ENCODE results near the gene CORO2B. TPM values are rescaled to one million over a fixed set of nuclear protein-coding genes. Genes with fewer than 3 reads are reported as not detected.

The CORO2B gene
- total RNA-seq, 1 donor from 2014 or later, result 1.1 TPM

DNA sequence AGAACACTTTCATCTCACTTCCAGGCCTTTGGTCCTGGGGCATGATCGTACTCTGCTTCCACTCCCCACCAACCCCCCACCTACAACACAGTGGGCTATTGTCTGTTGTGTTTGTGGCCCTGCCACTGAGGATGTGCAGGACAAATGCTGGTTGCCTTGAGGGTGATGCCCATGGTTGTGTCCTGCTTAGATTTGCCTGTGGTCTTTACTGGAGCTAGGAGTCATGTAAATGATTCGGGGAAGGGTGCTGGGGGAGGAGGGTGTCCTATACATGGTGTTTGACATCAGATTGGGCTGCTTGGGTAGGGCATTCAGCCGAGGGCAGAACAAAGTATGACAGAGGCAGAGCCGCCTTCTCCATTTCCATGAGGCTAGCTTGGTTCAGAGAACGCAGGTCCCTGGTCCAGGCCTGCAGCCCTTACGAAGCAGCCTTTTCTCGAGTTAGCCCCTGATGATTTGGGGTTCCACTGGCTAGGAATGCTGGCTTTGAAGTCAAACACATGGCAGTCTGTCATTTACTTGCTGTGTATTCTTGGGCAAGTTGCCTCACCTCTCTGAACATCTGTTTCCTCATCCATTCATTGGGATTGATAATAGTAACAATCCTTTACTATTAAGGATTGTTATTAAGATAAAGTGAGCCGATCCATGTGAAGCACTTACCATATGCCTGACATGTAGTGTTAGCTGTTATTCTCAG, 6.9 kb downstream of the CORO2B start:
- no peak for DNase-seq (ENCODE audit: low spot score in 2 of 2, unreplicated experiment in 2 of 2)
- H3K36me3 Mint-ChIP-seq, result no peaks in the 10 kb centered on the region
- H3K27ac Mint-ChIP-seq, result no peak overlapping the region
- H3K27me3 Mint-ChIP-seq (ENCODE audit: low read depth), result peaks cover 5% of the 10 kb centered on the region
- H3K4me1 Mint-ChIP-seq, result peaks cover 10% of the 10 kb centered on the region
- TF ChIP-seq, protein P1, sequence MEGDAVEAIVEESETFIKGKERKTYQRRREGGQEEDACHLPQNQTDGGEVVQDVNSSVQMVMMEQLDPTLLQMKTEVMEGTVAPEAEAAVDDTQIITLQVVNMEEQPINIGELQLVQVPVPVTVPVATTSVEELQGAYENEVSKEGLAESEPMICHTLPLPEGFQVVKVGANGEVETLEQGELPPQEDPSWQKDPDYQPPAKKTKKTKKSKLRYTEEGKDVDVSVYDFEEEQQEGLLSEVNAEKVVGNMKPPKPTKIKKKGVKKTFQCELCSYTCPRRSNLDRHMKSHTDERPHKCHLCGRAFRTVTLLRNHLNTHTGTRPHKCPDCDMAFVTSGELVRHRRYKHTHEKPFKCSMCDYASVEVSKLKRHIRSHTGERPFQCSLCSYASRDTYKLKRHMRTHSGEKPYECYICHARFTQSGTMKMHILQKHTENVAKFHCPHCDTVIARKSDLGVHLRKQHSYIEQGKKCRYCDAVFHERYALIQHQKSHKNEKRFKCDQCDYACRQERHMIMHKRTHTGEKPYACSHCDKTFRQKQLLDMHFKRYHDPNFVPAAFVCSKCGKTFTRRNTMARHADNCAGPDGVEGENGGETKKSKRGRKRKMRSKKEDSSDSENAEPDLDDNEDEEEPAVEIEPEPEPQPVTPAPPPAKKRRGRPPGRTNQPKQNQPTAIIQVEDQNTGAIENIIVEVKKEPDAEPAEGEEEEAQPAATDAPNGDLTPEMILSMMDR (IDR thresholded peaks at IDR 0.05; ENCODE audit: unreplicated experiment), result no peak
- no peaks in the 10 kb centered on the region for H3K9me3 Mint-ChIP-seq
- no peak overlapping the region for H3K4me3 Mint-ChIP-seq

DNA sequence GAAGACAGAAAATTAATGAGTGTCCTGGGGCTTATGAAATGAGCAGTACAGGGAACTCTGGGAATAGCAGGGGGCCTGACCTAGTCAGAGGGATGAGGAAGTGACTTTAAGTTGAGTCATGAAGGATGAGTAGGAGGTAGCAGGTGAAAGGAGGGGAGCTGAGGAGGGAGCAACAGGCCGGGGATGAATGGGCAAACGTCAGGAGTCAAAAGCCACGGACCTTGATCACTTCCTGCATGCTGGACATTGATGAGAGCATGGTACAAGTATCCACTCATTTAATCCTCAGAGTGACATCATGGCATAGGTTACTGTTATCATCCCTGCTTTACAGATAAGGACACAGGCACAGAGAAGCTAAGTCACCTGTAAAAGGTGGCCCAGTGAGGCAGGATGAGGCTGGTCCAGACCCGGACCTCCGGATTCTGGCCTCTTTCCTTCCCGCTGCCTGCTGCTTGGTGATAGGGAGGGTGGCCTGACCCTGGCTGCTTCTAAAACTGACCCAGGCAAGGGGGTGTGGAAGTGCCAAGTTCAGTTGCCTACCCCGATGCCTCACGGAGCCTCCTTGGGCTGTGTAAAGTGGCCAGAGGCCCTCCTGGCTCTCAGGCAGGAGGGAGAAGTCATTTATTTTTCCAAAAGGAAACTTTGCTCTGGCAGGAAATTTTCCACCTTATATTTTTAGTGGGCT, 7.6 kb downstream of the CORO2B start:
- H3K4me1 Mint-ChIP-seq, result peaks cover 10% of the 10 kb centered on the region
- peaks cover 4% of the 10 kb centered on the region for H3K27me3 Mint-ChIP-seq (ENCODE audit: low read depth)

DNA sequence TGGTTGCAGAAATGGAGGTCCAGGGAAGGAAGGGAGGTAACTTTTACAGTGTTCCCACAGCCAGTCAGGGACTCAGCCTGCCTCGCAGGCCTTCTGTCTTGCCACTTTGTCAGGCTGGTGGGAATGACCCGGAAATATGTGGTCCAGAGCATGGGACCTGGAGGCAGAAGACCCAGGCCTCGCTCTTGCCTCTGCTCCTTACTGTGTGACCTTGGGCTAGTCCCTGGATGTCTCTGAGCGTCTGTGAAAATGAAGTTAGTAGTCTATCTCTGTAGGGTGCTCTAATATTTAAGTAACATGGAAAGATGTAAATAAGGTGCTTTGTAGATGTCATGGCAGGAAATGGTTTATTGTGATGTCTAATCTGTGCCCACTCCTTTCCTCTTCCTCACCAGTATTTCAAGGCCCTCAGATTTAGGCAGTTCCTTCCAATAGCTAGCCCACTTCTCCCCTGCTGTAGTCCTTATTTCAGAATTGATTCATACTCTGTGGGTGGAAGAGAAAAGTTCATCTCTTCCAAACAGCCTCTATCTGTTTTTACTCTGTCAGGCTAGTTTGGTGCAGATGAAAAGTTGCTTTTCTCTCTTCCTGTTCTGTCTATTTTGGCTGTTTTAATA, 9.1 kb downstream of the CORO2B start:
- H3K9me3 Mint-ChIP-seq, result no peaks in the 10 kb centered on the region
- H3K27ac Mint-ChIP-seq, result no peak overlapping the region
- H3K36me3 Mint-ChIP-seq, result no peaks in the 10 kb centered on the region
- no peak overlapping the region for H3K4me3 Mint-ChIP-seq
- DNase-seq (ENCODE audit: low spot score in 2 of 2, unreplicated experiment in 2 of 2), result no peak
- TF ChIP-seq, protein P1 (IDR thresholded peaks at IDR 0.05; ENCODE audit: unreplicated experiment), result no peak
- no peaks in the 10 kb centered on the region for H3K27me3 Mint-ChIP-seq (ENCODE audit: low read depth)
- peaks cover 10% of the 10 kb centered on the region for H3K4me1 Mint-ChIP-seq

More for the DNA sequence above, 7.6 kb downstream of the CORO2B start:
- Mint-ChIP-seq H3K27ac (no peak overlapping the region), H3K36me3 (no peaks in the 10 kb centered on the region), H3K9me3 (no peaks in the 10 kb centered on the region), H3K4me3 (no peak overlapping the region)
- TF ChIP-seq, protein P1 (IDR thresholded peaks at IDR 0.05; ENCODE audit: unreplicated experiment), result no peak
- no peak for DNase-seq (ENCODE audit: low spot score in 2 of 2, unreplicated experiment in 2 of 2)

DNA sequence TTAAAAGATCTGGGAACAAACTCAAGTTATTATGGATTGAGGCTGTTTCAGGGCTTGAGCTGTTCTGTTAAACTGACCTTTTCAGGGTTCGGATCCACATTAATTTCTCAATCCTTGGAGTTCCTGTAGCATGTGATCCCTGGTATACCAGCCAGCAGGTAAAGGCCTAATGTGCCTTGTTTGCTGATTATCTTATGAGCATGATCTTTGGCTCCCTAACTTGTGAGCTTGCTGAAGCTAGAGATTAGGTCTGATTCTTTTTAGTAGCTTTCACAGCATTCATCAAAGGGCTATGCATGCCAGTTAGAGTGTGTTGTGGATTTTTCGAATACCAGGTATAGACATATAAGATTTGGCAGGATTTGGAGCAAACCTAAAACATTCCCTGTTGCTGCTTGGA, 10.3 kb downstream of the CORO2B start:
- H3K27ac Mint-ChIP-seq, result no peak overlapping the region
- no peaks in the 10 kb centered on the region for H3K36me3 Mint-ChIP-seq
- no peak overlapping the region for H3K4me3 Mint-ChIP-seq
- TF ChIP-seq, protein P1 (IDR thresholded peaks at IDR 0.05; ENCODE audit: unreplicated experiment), result no peak
- H3K27me3 Mint-ChIP-seq (ENCODE audit: low read depth), result peaks cover 4% of the 10 kb centered on the region
- H3K4me1 Mint-ChIP-seq, result peaks cover 10% of the 10 kb centered on the region
- no peaks in the 10 kb centered on the region for H3K9me3 Mint-ChIP-seq
- no peak for DNase-seq (ENCODE audit: low spot score in 2 of 2, unreplicated experiment in 2 of 2)

DNA sequence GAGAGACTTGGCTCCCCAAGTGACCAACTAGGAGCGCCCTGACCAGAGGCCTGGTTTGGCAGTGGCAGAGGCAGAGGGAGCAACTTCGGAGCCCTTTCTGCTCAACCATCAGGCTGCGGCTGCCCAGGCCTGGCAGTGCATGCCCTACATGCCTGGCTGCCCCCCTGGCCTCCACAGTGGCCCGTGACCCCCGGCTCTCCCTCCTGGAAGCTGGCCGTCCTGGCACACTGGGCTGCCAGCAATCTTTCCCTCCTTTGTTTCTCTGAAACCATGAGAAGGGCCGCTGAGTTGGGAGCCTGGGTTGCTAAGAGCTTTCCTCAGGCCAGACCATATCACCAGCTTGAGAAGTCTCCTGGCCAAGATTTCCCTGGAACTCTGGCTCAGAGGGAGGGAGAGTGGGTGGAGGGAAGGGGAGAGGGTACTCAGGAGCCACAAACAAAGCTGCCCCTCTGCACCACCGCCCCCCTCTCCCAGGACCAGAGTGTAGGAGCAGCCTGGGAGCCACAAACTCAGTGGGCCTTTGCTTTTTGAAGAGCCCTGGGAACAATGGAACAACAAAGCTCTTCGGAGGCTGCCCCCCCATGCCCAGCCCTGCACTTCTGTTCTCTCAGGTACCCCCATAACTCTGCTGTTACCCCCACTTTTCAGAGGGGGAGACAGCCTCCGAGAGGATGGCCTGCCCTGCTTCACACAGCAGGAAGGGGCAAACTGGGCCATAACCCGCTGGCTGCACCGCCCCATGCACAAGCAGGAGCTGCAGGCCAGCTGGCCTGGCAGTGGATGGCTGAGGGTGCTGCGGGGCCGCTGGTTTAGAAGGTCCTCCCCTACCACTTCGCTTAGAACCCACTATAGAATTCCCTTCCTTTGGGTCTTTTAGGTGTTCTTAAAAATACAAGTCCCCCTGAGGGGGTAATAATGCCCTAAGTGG, 11.3 kb downstream of the CORO2B start:
- H3K27me3 Mint-ChIP-seq (ENCODE audit: low read depth), result peaks cover 6% of the 10 kb centered on the region
- peaks cover 10% of the 10 kb centered on the region for H3K4me1 Mint-ChIP-seq
- no peaks in the 10 kb centered on the region for H3K36me3 Mint-ChIP-seq
- DNase-seq (ENCODE audit: low spot score in 2 of 2, unreplicated experiment in 2 of 2), result no peak
- TF ChIP-seq, protein P1 (IDR thresholded peaks at IDR 0.05; ENCODE audit: unreplicated experiment), result no peak
- H3K9me3 Mint-ChIP-seq, result no peaks in the 10 kb centered on the region
- no peak overlapping the region for H3K4me3 Mint-ChIP-seq
- H3K27ac Mint-ChIP-seq, result no peak overlapping the region

Measured in mesothelial cell of epicardium (in vitro differentiated cells).